HG03378 (cell line): ENCODE results near the gene ETV2.
A peak's percentile ranks its signal among the peaks of the same experiment; 100 is the strongest.
"Not testable (repeated sequence)": the region's sequence is repeated elsewhere in the genome, so short reads cannot be mapped to it uniquely, and the experiment has no call there.

Source experiments
- ATAC-seq: cut with Tn5 transposase; IDR thresholded peaks from one replicate; pipeline ENCODE4 v1.9.1; 2021; ENCODE audit warnings: mild to moderate bottlenecking, moderate library complexity; ENCODE audit not compliant: unreplicated experiment

Gene ETV2, protein sequence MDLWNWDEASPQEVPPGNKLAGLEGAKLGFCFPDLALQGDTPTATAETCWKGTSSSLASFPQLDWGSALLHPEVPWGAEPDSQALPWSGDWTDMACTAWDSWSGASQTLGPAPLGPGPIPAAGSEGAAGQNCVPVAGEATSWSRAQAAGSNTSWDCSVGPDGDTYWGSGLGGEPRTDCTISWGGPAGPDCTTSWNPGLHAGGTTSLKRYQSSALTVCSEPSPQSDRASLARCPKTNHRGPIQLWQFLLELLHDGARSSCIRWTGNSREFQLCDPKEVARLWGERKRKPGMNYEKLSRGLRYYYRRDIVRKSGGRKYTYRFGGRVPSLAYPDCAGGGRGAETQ

DNA sequence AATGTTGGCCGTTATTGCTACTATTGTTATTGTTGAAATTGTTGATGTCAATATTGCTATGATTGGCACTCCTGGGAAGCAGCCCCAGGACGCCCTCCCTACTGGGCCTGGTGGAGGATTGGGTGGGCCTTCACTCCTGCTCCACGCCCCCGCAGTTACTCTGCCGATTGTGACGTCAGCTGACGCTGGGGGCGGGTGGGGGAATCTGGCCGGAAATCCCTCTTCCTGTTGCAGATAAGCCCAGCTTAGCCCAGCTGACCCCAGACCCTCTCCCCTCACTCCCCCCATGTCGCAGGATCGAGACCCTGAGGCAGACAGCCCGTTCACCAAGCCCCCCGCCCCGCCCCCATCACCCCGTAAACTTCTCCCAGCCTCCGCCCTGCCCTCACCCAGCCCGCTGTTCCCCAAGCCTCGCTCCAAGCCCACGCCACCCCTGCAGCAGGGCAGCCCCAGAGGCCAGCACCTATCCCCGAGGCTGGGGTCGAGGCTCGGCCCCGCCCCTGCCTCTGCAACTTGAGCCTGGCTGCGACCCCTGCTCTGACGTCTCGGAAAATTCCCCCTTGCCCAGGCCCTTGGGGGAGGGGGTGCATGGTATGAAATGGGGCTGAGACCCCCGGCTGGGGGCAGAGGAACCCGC is at the start of gene ETV2:
ETV2 (plus strand) TSS at position 231 of the 637 bp plus-strand sequence. CDS start 716 bp downstream, outside the sequence.
- ATAC-seq: no peak

- no peak for ATAC-seq
Measured at GRCh38 chr19:35592226-35592625, 49.3 kb upstream of the ETV2 start.

DNA sequence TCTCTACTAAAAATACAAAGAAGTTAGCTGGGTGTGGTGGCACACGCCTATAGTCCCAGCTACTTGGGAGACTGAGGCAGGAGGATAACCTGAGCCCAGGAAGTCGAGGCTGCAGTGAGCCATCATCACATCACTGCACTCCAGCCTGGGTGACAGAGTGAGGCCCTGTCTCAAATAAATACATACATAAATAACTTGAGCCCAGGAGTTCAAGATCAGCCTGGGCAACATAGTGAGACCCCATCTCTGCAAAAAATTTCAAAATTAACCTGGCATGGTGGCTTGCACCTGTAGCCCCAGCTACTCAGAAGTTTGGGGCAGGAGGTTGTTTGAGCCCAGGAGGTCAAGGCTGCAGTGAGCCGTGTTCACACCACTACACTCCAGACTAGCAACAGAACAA is 46.5 kb upstream of the ETV2 start:
- ATAC-seq: not testable (repeated sequence)

- no peak for ATAC-seq
Measured at GRCh38 chr19:35595928-35596327, 45.6 kb upstream of the ETV2 start.

- ATAC-seq: peak; percentile 62
Measured at GRCh38 chr19:35596366-35596999, 45.1 kb upstream of the ETV2 start.

GRCh38 chr19:35601971-35602370 is 39.6 kb upstream of the ETV2 start:
- ATAC-seq: no peak

DNA sequence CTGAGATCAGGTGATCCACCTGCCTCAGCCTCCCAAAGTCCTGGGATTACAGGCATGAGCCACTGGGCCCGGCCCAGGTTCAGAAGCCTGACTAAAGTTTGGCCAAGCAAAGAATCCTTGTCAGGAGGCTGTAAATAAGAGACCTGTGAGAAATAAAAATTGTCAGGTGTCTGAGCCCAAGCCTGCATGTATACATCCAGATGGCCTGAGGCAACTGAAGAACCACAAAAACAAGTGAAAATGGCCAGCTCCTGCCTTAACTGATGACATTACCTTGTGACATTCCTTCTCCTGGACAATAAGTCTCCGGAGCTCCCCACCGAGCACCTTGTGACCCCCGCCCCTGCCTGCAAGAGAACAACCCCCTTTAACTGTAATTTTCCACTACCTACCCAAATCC is 37.1 kb upstream of the ETV2 start:
- ATAC-seq: not testable (repeated sequence)

- not testable (repeated sequence) for ATAC-seq
Measured at GRCh38 chr19:35607170-35607569, 34.4 kb upstream of the ETV2 start.

DNA sequence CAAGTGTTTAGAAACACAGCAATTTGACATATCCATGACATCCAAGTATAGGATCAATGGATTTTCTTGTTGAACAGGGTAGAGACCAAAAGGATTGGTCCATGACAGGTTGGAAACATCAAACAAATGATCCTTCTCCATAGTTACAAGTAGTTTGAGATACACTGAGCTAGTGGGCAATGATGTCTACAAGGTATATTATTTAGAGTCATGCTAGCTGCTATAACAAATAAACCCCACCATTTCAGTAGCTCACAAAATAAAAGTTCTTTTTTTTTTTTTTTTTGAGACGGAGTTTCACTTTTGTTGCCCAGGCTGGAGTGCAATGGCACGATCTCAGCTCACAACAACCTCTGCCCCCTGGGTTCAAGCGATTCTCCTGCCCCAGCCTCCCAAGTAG is 33.9 kb upstream of the ETV2 start:
- ATAC-seq: no peak

DNA sequence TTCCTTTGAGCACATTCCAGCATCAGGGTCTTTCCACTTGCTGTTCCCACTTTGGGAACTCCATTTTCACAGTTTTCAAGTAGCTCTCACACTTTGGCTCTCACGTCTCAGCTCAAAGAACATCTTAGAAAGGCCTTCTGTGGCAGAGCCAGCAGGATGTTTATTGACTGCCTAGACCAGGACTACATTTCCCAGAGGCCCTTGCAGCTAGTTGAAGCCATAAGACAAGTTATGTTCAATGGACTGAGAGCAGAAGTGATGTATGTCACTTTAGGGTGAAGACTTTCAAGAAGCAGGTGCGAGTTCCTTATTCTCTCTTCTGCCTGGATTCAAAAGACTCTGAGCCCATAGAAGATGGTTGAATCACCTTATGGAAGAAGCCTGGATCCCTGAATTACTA is 33.3 kb upstream of the ETV2 start:
- no peak for ATAC-seq

DNA sequence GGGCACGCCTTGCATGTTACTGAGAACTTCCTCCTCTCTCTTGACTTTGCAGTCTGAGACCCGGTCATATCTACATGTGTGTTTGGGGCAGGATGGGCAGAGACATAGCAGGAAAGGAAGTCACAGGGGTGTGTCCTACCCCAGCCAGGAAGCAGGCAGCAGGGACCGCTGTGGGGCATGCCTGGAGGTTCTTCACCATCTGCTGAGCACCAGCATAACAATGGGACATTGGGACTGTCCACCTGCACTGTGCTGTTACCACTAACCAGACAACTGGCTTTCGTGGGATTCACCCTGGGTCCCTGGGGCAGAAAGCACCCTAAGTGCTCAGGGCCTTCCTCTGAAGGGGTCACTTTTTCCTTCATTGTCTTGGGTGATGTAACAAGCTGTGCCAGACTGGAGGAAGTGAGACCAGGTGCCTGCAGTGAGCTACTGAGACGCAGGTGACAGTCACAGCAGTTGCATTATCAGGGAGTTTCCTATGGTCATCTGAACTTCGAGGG is 31.6 kb upstream of the ETV2 start:
- ATAC-seq: no peak

- no peak for ATAC-seq
Measured at GRCh38 chr19:35612224-35612558, 29.4 kb upstream of the ETV2 start.

- peak; percentile 65 for ATAC-seq
Measured at GRCh38 chr19:35612559-35613321, 28.8 kb upstream of the ETV2 start, which contains the start of gene HAUS5. Gene HAUS5, plus strand, starts transcription at chr19:35612735. Its CDS starts 60 bp downstream, at chr19:35612795.

DNA sequence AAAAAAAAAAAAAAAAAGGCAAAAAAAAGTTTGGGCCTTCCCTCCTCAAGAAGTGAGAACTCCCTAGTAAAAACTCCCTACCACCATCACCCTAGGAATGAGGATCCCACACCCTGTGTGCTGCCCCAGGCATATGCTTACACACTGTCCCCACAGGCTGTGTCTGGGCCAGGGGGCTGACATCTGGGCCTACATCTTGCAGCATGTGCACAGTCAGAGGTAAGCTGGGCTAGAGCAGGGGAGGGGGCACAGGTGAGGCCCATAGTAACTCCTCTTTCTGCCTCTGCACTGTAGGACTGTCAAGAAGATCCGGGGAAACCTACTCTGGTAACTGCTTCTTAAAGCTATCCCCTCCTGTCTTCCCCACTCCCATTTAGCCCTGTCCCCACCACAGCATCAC is 28.0 kb upstream of the ETV2 start:
- ATAC-seq: no peak

GRCh38 chr19:35615036-35615435 is 26.5 kb upstream of the ETV2 start:
- ATAC-seq: no peak

DNA sequence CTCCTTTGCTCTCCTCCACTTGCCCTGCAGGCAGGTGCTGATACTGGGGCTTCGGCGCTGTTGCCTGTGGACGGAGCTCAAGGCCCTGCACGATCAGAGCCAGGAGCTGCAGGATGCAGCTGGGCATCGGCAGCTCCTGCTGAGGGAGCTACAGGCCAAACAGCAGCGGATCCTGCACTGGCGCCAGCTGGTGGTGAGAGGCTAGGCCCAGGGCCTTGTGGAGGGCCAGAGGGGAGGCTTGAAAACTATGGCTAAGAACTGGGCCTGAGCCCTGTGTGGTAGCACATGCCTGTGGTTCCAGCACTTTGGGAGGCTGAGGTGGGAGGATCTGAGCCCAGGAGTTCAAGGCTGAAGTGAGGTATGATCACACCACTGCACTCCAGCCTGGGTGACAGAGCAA is 22.7 kb upstream of the ETV2 start:
- no peak for ATAC-seq

DNA sequence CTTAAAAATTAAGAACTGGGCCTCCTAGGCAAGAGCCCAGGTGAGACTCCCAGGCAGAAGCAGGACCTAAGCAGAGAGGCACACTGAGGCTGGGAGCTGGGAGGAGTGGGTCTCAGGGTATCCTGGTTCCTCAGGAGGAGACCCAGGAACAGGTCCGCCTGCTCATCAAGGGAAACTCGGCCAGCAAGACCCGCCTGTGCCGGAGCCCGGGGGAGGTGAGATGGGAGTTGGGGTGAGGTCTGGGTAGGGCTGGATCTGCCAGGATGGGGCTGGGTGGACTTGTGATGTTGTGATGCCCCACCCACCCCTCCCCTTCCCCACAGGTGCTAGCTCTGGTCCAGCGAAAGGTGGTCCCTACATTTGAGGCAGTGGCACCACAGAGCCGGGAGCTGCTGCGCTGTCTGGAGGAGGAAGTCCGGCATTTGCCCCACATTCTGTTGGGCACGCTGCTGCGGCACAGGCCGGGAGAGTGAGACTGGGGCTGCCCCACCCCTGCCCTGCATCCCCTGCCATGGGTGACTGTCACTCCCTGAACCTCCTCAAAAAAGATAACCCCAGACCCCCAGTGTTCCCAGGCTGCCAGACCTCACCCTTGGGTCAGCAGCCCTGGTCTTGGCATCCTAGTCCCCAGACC is 22.1 kb upstream of the ETV2 start:
- no peak for ATAC-seq

GRCh38 chr19:35620001-35620400 is 21.5 kb upstream of the ETV2 start:
- ATAC-seq: no peak

GRCh38 chr19:35621708-35622107 is 19.8 kb upstream of the ETV2 start:
- no peak for ATAC-seq

- ATAC-seq: no peak
Measured at GRCh38 chr19:35622750-35623149, 18.8 kb upstream of the ETV2 start.
